ENCODE measurements around the gene MYOM3.
"Not testable (repeated sequence)": the region's sequence is repeated elsewhere in the genome, so short reads cannot be mapped to it uniquely, and the experiment has no call there.

The MYOM3 gene

DNA sequence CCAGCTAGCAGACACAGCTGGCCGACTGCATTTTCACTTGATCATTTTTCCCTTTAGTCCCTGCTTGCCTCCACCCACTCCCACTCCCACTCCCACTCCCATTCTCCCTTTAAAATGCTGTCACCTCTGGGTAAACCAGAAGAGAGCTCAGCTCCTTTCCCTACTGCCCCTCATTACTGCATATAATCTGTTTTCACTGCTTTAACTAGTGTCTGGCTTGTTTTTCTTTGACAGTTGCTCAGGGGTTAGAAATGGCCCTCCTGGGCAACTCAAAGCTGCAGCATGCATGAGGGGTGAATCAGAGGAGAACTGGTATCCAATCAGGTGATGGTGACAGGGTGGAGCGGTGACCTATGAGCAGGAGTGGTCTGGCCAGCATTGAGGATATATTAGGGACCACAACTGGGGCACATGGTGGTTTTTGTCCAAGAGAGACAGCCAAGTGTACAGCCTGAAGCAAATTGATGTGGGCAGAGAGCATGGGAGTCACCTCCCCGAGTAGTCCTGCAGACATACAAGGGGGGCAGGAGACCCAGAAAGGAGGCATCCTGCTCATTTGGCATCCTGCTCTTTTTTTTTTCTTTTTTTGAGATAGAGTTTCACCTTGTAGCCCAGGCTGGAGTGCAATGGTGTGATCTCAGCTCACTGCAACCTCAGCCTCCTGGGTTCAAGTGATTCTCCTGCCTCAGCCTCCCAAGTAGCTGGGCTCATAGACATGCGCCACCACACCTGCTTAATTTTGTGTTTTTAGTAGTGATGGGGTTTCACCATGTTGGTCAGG, 89.2 kb downstream of the MYOM3 start:
- DNase-seq = peak; percentile 82

DNA sequence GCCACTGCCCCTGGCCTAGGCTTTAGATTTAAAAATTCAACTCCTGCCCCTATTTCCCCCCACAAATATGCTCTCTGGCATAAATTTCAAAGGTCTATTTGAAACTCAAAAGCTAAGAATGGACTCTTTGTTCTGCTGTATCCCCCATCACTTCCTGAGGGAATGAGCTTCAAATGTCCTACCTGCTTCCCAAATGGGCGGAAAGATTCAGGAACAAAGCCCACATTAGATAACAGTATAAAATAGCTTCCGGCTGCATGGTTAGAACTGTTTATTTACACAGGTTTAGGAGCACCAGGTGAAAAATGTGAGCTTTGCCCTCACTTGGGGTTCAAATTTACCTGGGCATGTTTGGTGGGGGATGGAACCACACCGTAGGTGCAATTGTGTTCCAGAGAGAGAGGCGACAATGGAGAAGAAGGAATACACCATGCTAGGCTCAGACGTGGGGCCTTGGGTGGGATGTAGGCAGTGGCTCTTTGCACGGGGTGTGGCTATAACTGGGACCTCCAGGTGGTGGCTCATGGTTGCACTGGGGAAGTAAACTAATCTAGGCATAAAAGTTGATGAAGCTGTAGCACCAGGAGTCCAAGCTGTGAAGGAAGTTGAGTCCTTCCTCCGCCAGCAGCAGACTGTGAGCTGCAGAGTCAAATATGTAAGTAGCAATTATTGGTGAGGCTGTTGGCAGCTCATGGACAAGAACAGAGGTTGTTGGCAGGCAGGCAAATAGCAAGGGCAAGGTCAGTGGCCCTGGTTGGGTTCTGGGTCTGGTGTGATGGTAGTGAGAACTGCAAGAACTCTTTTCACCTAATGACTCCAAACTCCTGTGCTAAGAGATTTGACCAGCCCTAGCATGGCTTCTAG, 90.3 kb downstream of the MYOM3 start:
- no peak for DNase-seq

DNA sequence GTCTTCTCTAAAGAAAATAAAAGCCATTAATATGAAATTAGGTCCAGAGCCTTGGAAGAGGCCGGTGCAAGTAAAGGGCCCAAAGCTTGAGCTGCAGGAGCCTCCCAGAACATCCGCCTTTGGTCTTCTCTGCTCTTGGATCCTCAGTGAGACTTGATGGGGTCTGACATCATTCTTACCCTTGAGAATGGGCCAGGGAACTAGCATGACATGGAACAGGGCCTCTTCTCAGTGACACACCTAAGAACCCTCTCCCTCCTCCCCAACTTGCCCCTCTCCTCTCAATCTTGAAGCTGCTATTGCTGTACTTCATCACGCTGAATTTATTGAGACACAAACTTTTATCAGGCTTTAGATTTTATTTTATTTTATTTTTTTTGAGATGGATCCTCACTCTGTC, 91.5 kb downstream of the MYOM3 start:
- no peak for DNase-seq

DNA sequence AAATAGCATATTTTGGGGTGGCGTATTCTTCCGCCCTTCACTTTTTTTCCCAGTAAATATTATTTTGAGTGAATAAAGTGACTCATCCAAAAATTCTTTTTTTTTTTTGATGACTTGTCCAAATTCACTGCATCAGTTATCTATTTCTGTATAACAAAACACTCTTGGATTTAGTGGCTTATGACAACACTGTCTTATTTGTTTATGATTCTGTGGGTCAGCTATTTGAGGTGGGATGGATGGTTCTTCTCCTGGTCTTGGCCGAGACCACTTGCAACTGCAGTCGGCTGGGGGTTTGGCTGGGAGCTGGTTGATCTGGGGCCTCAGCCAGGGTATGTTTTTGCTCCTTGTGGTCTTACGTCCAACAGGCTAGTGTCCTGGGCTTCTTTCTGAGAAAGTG, 91.9 kb downstream of the MYOM3 start:
- peak; percentile 64 for DNase-seq

DNA sequence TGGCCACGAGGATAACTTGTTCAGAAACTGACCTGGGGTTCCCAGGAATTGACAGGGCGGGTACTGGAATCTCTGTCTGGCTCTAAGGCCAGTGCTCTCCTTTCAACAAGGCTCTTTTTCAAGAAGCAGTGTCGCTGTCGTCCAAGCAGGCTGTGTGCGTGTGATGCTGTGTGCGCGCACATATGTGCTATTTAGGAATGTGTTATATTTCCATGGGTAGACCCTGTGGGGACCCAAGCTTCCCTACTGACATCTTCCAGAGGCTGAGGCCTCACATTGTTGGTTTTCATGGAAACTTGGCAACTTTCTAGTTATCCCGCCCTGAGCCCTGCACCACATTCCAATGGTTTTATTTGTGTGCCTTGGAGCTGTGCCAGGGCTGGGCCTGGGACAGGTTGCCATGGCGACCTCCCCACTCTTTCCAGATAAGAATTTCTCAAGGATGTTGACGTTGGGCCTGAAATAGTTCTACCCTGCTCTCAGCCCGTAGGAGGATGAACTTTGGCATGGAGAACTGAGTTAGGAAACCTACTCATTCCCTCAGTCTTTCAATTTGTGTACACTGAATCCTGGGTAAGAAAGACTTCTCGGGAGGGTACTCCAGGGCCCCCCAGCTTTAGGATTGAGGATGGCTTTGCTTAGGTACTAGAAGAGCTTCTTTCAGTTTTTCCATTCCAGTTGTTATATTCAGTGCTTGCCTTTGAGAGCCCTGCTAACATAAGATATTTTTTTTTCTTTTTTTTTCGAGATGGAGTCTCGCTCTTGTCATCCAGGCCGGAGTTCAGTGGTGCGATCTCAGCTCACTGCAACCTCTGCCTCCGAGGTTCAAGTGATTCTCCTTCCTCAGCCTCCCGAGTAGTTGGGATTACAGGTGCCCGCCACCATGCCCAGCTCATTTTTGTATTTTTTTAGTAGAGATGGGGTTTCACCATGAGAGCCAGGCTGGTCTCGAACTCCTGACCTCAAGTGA, 93.0 kb downstream of the MYOM3 start:
- peak; percentile 99 for DNase-seq

DNA sequence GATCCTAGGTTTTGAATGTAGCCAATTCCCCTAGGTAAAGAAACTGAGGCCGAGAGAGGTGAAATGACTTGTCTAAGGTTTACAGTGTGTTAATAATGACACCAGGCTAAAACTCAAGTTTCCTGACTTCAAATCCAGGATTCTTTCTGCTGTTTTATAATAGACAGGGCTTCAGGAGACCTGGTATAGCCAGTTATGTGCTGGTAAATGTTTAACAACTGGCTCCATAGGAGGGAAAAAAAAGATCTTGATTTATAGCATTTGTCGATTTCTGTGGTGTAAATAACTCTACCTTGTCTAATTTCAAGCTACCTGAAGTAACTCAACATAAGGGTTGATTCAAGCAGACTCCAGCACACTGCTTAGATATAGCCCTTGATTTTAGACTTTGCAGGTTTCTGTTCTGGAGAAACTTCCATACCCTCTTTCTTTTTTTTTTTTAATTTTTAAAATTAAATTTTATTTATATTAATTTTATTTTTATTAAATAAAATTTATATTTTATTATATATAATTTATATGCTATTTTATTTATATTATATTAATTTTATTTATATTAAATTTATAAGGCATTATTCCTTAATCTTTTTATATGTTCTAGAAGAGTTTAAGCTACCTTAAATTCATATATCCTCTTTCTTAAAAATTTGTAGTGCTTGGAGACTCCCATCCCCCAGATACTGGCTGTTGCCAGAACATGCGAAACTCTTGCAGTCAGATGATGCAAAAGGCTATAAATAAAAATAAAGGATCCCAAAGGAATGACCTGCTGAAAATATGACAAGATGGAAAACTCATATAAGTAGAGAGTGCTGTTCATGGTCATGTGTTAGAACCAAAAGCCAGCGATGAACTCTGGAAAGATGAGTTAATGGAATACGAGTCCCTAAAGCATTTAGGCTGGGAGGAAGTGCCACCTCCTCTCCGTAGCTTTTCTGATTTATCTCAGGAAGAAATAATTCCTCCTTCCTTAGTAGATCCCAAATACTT, 96.4 kb downstream of the MYOM3 start:
- peak; percentile 74 for DNase-seq

DNA sequence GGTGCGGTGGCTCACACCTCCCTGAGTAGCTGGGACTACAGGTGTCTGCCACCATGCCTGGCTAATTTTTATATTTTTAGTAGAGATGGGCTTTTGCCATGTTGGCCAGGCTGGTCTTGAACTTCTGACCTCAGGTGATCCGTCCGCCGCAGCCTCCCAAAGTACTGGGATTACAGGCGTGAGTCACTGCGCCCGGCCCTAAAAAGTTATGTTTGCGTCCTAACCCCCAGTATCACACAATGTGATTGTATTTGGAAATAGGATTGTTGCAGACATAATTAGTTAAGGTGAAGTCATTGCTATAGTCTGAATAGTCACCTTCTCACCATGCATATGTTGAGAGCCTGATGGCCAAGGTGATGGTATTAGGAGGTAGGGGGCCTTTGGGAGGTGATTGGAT, 99.1 kb downstream of the MYOM3 start:
- DNase-seq = not testable (repeated sequence)

DNA sequence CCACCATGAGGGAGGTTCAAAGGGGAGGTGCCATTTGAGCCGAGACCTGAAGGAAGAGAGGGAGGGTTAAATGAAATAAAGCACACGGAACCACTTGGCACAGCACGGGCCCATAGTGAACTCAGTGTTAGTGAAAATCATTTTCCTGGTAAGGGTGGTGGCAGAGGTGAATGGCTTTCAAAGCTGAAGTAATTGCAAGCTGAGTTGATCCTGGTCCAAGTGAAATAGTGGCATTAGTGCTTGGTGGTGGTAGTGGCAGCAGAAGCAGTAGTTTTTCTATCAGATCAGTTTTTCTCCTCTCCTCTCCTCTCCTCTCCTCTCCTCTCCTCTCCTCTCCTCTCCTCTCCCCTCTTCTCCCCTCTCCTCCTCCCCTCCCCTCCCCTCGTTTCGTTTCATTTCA, 101.3 kb downstream of the MYOM3 start:
- DNase-seq = no peak

DNA sequence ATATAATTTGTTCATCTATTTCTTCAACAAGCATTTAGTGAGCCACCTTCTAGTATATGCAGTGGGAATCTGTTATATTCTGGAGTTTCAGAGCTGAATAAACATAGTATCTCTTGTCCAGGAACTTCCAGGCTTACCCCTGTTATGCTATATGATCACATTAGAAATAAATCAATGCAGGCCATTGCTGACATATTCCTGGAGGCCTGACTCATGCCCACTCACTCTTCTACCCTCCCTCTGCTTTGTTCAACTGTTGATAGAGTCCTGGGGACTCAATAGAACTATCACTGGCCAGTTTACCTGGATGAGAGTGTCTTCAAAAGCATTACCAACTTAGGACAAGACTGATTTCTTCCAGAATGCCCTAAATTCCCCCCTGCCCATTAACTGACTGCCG, 102.5 kb downstream of the MYOM3 start:
- peak; percentile 67 for DNase-seq

DNA sequence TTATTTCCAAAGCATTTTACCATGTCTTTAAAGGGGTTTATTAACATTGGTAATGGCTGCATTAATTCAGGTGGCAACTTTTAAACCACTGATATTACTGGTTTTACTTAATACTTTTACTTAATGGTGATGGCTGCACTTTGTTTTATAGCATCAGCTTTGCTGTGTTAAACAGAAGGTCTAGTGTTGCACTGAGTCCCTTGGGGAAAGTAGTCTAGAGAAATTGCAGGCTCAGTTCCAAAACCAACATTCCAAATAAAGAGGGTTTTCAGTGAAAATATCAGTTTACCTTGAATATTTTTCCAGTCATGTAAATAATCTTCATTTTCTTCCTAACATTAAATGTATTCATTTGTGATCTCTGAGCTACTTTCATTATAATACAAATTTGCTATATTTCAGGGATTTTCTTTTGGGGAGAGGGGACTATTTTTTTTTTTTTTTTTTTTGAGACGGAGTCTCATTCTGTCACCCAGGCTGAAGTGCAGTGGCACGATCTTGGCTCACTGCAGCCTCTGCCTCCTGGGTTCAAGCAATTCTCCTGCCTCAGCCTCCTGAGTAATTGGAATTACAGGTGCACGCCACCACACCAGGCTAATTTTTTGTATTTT, 103.3 kb downstream of the MYOM3 start:
- DNase-seq = peak; percentile 80

DNA sequence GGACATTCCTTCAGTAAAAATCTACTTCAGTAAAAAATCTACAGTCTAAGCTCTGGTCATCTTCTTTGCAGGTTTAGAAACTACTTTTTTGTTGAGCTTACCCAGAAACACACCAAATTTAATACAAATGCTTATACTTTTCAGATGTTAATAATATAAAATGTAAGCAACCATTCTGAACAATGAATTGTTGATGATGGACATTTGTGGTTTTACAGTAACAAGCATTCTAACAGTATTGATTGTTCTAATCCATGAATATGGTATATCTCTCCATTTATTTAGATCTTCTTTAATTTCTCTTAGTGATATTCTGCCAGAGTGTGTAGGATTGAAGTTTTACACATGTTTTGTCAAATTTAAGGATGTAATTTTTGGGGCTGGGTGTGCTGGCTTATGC, 104.9 kb downstream of the MYOM3 start:
- DNase-seq = no peak

Measured in fibroblast of skin of scalp (primary cell).